Measurements from ENCODE around the gene PSRC1. TPM values are rescaled to one million over a fixed set of nuclear protein-coding genes. Genes with fewer than 3 reads are reported as not detected.

Gene PSRC1
- total RNA-seq, 1 experiment from 2014 or later: 68.4 TPM

DNA sequence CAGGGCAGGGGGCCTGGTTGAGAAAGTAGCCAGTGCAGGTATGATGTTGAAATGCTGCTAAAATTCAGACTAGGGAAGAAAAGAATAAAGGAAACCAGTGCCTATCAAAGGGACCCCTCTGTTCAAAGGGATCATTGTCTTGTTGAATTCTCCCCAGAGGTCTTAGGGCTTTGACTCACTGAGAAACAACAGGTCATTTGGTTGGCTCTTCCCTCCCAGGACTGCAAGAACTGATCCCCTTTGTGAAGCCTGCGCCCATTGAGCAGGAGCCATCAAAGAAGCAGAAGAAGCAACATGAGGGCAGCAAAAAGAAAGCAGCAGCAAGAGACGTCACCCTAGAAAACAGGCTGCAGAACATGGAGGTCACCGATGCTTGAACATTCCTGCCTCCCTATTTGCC is 45.4 kb downstream of the PSRC1 start:
- POLR2A ChIA-PET: no interaction called here
- H3K27ac Mint-ChIP-seq: peak overlapping the region; percentile 73; the same call in 1 of the 2 replicates
- CTCF ChIA-PET: interaction anchor here (0.9 to 5.2 kb wide), 7 partner anchors 11 to 46 kb away, joined by 4 to 109 read pairs (median 36); partner anchors contain the start of genes CELSR2 and SARS1
- peaks cover 40% of the 10 kb centered on the region for H3K36me3 Mint-ChIP-seq
- ATAC-seq (no peak), DNase-seq (ENCODE audit: low spot score) (no peak)
- H3K9me3 Mint-ChIP-seq: no peaks in the 10 kb centered on the region
- no peak overlapping the region for H3K4me3 Mint-ChIP-seq
- no peaks in the 10 kb centered on the region for H3K27me3 Mint-ChIP-seq (ENCODE audit: low read depth)
- no peak for TF ChIP-seq TP53 (CRISPR knock-in tag; IDR thresholded peaks at IDR 0.05)
- TF ChIP-seq IRF2 (CRISPR knock-in tag; IDR thresholded peaks at IDR 0.05; ENCODE audit: borderline replicate concordance, low read depth): no peak
- TF ChIP-seq TEAD4 (CRISPR knock-in tag; IDR thresholded peaks at IDR 0.05): no peak
- no peak for TF ChIP-seq TCF7 (CRISPR knock-in tag; IDR thresholded peaks at IDR 0.05; ENCODE audit: low read depth)
- TF ChIP-seq, protein P1, sequence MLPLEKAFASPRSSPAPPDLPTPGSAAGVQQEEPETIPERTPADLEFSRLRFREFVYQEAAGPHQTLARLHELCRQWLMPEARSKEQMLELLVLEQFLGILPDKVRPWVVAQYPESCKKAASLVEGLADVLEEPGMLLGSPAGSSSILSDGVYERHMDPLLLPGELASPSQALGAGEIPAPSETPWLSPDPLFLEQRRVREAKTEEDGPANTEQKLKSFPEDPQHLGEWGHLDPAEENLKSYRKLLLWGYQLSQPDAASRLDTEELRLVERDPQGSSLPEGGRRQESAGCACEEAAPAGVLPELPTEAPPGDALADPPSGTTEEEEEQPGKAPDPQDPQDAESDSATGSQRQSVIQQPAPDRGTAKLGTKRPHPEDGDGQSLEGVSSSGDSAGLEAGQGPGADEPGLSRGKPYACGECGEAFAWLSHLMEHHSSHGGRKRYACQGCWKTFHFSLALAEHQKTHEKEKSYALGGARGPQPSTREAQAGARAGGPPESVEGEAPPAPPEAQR (CRISPR knock-in tag; IDR thresholded peaks at IDR 0.05): no peak
- TF ChIP-seq, protein P2, sequence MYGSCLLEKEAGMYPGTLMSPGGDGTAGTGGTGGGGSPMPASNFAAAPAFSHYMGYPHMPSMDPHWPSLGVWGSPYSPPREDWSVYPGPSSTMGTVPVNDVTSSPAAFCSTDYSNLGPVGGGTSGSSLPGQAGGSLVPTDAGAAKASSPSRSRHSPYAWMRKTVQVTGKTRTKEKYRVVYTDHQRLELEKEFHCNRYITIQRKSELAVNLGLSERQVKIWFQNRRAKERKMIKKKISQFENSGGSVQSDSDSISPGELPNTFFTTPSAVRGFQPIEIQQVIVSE (CRISPR knock-in tag; IDR thresholded peaks at IDR 0.05; ENCODE audit: borderline replicate concordance): no peak
- TF ChIP-seq ZNF121 (CRISPR knock-in tag; IDR thresholded peaks at IDR 0.05): no peak
- TF ChIP-seq ETV6 (CRISPR knock-in tag; IDR thresholded peaks at IDR 0.05): no peak
- TF ChIP-seq PRRX2 (CRISPR knock-in tag; IDR thresholded peaks at IDR 0.05): no peak
- no peak for TF ChIP-seq MXD4 (CRISPR knock-in tag; IDR thresholded peaks at IDR 0.05; ENCODE audit: borderline replicate concordance)
- TF ChIP-seq CREB1 (CRISPR knock-in tag; IDR thresholded peaks at IDR 0.05): no peak
- H3K4me1 Mint-ChIP-seq: peaks cover 53% of the 10 kb centered on the region

DNA sequence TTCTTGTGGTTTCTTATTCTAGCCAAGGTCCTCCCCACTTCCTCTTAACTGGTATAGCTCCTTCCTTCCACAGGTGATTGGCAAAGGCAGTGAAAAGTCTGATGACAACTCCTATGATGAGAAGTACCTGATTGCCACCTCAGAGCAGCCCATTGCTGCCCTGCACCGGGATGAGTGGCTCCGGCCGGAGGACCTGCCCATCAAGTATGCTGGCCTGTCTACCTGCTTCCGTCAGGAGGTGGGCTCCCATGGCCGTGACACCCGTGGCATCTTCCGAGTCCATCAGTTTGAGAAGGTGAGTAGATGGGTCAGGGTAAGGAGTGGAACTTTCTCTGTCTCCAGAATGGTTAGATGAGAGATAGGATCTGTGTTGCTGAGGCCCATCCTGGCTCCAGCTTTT is 47.8 kb downstream of the PSRC1 start:
- DNase-seq (ENCODE audit: low spot score): no peak
- Mint-ChIP-seq H3K9me3 (no peaks in the 10 kb centered on the region), H3K36me3 (peaks cover 55% of the 10 kb centered on the region), H3K4me3 (no peak overlapping the region), H3K27ac (no peak overlapping the region; the same call in 1 of the 2 replicates), H3K27me3 (ENCODE audit: low read depth) (no peaks in the 10 kb centered on the region), H3K4me1 (peaks cover 55% of the 10 kb centered on the region)
- TF ChIP-seq, protein P3, sequence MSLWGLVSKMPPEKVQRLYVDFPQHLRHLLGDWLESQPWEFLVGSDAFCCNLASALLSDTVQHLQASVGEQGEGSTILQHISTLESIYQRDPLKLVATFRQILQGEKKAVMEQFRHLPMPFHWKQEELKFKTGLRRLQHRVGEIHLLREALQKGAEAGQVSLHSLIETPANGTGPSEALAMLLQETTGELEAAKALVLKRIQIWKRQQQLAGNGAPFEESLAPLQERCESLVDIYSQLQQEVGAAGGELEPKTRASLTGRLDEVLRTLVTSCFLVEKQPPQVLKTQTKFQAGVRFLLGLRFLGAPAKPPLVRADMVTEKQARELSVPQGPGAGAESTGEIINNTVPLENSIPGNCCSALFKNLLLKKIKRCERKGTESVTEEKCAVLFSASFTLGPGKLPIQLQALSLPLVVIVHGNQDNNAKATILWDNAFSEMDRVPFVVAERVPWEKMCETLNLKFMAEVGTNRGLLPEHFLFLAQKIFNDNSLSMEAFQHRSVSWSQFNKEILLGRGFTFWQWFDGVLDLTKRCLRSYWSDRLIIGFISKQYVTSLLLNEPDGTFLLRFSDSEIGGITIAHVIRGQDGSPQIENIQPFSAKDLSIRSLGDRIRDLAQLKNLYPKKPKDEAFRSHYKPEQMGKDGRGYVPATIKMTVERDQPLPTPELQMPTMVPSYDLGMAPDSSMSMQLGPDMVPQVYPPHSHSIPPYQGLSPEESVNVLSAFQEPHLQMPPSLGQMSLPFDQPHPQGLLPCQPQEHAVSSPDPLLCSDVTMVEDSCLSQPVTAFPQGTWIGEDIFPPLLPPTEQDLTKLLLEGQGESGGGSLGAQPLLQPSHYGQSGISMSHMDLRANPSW (CRISPR knock-in tag; conservative IDR thresholded peaks at IDR 0.05; ENCODE audit: low read depth): no peak
- TF ChIP-seq, protein P4, sequence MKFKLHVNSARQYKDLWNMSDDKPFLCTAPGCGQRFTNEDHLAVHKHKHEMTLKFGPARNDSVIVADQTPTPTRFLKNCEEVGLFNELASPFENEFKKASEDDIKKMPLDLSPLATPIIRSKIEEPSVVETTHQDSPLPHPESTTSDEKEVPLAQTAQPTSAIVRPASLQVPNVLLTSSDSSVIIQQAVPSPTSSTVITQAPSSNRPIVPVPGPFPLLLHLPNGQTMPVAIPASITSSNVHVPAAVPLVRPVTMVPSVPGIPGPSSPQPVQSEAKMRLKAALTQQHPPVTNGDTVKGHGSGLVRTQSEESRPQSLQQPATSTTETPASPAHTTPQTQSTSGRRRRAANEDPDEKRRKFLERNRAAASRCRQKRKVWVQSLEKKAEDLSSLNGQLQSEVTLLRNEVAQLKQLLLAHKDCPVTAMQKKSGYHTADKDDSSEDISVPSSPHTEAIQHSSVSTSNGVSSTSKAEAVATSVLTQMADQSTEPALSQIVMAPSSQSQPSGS (CRISPR knock-in tag; IDR thresholded peaks at IDR 0.05; ENCODE audit: borderline replicate concordance, low read depth): no peak
- TF ChIP-seq EMX1 (CRISPR knock-in tag; IDR thresholded peaks at IDR 0.05): no peak
- no peak for TF ChIP-seq ETV6 (CRISPR knock-in tag; IDR thresholded peaks at IDR 0.05)
- no peak for TF ChIP-seq TEAD1 (CRISPR knock-in tag; IDR thresholded peaks at IDR 0.05)
- CTCF ChIA-PET: no interaction called here
- ATAC-seq: no peak
- POLR2A ChIA-PET: no interaction called here

DNA sequence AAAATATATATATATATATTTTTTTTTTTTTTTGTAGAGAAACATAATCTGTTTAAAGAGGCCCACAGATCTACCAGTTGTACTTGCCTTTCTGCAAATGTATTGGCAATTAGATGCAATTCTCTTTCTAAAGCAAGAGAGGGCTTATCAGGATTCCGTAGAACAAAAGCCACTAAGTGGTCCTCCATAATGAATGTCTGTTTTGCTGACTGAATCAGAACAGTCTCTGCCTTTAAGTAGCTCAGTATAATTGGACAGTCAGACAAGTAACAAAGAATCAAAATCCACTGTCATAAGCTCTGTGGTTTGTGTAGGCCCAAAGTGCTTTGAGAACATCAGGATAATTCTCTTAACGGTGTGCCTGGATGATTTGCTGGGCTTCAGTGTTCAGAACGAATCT is 51.9 kb downstream of the PSRC1 start:
- Mint-ChIP-seq H3K4me1 (peaks cover 54% of the 10 kb centered on the region), H3K27me3 (ENCODE audit: low read depth) (no peaks in the 10 kb centered on the region), H3K9me3 (no peaks in the 10 kb centered on the region), H3K36me3 (peaks cover 41% of the 10 kb centered on the region), H3K27ac (peak overlapping the region; percentile 89), H3K4me3 (no peak overlapping the region)
- DNase-seq (ENCODE audit: low spot score): no peak
- no peak for ATAC-seq
- ChIA-PET CTCF (interaction anchor here (3.0 kb wide), 1 partner anchor 8 kb away, joined by 36 read pairs; no protein-coding TSS in a partner anchor), POLR2A (interaction anchor here (2.1 kb wide), 1 partner anchor 8 kb away, joined by 11 read pairs; no protein-coding TSS in a partner anchor)
- TF ChIP-seq, protein P1 (CRISPR knock-in tag; IDR thresholded peaks at IDR 0.05): no peak
- TF ChIP-seq, protein P5, sequence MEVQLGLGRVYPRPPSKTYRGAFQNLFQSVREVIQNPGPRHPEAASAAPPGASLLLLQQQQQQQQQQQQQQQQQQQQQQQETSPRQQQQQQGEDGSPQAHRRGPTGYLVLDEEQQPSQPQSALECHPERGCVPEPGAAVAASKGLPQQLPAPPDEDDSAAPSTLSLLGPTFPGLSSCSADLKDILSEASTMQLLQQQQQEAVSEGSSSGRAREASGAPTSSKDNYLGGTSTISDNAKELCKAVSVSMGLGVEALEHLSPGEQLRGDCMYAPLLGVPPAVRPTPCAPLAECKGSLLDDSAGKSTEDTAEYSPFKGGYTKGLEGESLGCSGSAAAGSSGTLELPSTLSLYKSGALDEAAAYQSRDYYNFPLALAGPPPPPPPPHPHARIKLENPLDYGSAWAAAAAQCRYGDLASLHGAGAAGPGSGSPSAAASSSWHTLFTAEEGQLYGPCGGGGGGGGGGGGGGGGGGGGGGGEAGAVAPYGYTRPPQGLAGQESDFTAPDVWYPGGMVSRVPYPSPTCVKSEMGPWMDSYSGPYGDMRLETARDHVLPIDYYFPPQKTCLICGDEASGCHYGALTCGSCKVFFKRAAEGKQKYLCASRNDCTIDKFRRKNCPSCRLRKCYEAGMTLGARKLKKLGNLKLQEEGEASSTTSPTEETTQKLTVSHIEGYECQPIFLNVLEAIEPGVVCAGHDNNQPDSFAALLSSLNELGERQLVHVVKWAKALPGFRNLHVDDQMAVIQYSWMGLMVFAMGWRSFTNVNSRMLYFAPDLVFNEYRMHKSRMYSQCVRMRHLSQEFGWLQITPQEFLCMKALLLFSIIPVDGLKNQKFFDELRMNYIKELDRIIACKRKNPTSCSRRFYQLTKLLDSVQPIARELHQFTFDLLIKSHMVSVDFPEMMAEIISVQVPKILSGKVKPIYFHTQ (CRISPR knock-in tag; IDR thresholded peaks at IDR 0.05): no peak
- TF ChIP-seq ZNF263 (CRISPR knock-in tag; IDR thresholded peaks at IDR 0.05; ENCODE audit: low read depth) (no peak), ETV6 (CRISPR knock-in tag; IDR thresholded peaks at IDR 0.05) (no peak), ESRRA (CRISPR knock-in tag; IDR thresholded peaks at IDR 0.05; ENCODE audit: borderline replicate concordance) (no peak), SMAD3 (CRISPR knock-in tag; IDR thresholded peaks at IDR 0.05; ENCODE audit: borderline replicate concordance) (no peak), SOX15 (CRISPR knock-in tag; IDR thresholded peaks at IDR 0.05) (no peak), ZNF219 (CRISPR knock-in tag; IDR thresholded peaks at IDR 0.05; ENCODE audit: borderline replicate concordance) (no peak), PRRX2 (CRISPR knock-in tag; IDR thresholded peaks at IDR 0.05) (no peak), ZNF423 (CRISPR knock-in tag; IDR thresholded peaks at IDR 0.05) (no peak)
